HG03066 (cell line): ENCODE results near the gene CHMP2B.
"Not testable (repeated sequence)": the region's sequence is repeated elsewhere in the genome, so short reads cannot be mapped to it uniquely, and the experiment has no call there.

Source experiments
- ATAC-seq: cut with Tn5 transposase; IDR thresholded peaks from one replicate; pipeline ENCODE4 v1.9.1; 2021; ENCODE audit warnings: low read depth; ENCODE audit not compliant: unreplicated experiment

CHMP2B gene

GRCh38 chr3:87305031-87305430 is 77.9 kb downstream of the CHMP2B start:
- ATAC-seq = not testable (repeated sequence)
